A673 (cell line): ENCODE results near the gene CASP2. TPM values are rescaled to one million over a fixed set of nuclear protein-coding genes. Genes with fewer than 3 reads are reported as not detected.

Experiments used
- BruUV-seq: library from RNA; stranded (reverse); fragments of 400-500 nt; replicated peaks from 2 replicates; lab custom pipeline; 2021; lab: Mats Ljungman, UMichigan
- CTCF ChIA-PET: fragments of 300-600 bp; sonication (Branson Sonifier 250); formaldehyde crosslinking; loops from one replicate; lab custom pipeline; 2022; ENCODE audit warnings: antibody characterized with exemption; lab: Charles Lee
- POLR2A ChIA-PET: fragments of 300-600 bp; sonication (Branson Sonifier 250); formaldehyde crosslinking; loops from one replicate; lab custom pipeline; 2022; ENCODE audit warnings: antibody characterized with exemption; ENCODE audit not compliant: low non-redundant PET; lab: Charles Lee
- DNase-seq: peaks from one replicate; pipeline ENCODE4 v3.0.0-alpha.2; 2015; ENCODE audit warnings: low spot score
- H3K27ac ChIP-seq: fragments of 200-600 bp; sonication (generic); 2 replicates; pipeline ENCODE4 v1.5.1; 2016; ENCODE audit warnings: mixed run types, low read depth, mild to moderate bottlenecking, mixed read lengths, antibody characterized with exemption, low read length; ENCODE audit not compliant: poor library complexity, severe bottlenecking
- H3K27me3 ChIP-seq: fragments of 200-600 bp; sonication (generic); replicated peaks from 2 replicates; pipeline ENCODE4 v1.6.1; 2017; ENCODE audit warnings: mixed run types, low read depth, mild to moderate bottlenecking, mixed read lengths, antibody characterized with exemption, low read length; ENCODE audit not compliant: insufficient read depth, poor library complexity
- H3K36me3 ChIP-seq: fragments of 200-600 bp; sonication (generic); 2 replicates; pipeline ENCODE4 v1.6.1; 2016; ENCODE audit warnings: mixed run types, mild to moderate bottlenecking, mixed read lengths, antibody characterized with exemption, low read length; ENCODE audit not compliant: insufficient read depth, poor library complexity, severe bottlenecking
- H3K4me1 ChIP-seq: fragments of 200-600 bp; sonication (generic); 2 replicates; pipeline ENCODE4 v1.6.1; 2017; ENCODE audit warnings: mixed run types, mild to moderate bottlenecking, mixed read lengths, antibody characterized with exemption, low read length; ENCODE audit not compliant: insufficient read depth, poor library complexity, severe bottlenecking
- H3K4me3 ChIP-seq: fragments of 200-600 bp; sonication (generic); 2 replicates; pipeline ENCODE4 v1.5.1; 2016; ENCODE audit warnings: low read depth, mixed run types, mild to moderate bottlenecking, mixed read lengths, low read length; ENCODE audit not compliant: poor library complexity, severe bottlenecking
- H3K9me3 ChIP-seq: fragments of 200-600 bp; sonication (generic); 2 replicates; pipeline ENCODE4 v1.6.1; 2016; ENCODE audit warnings: mixed run types, low read depth, mild to moderate bottlenecking, mixed read lengths, antibody characterized with exemption, low read length; ENCODE audit not compliant: poor library complexity, severe bottlenecking
- CTCF ChIP-seq: fragments of 300-800, 200-600 bp; sonication (generic); conservative IDR thresholded peaks from 2 replicates; pipeline ENCODE4 v1.5.1; 2017; ENCODE audit warnings: low read depth, mild to moderate bottlenecking, antibody characterized with exemption, low read length, moderate library complexity, mixed read lengths
- EZH2 ChIP-seq: fragments of 200-600 bp; sonication (generic); IDR thresholded peaks from 2 replicates; pipeline ENCODE4 v1.6.1; 2017; ENCODE audit warnings: borderline replicate concordance, low read depth, mild to moderate bottlenecking, mixed read lengths, antibody characterized with exemption, low read length; ENCODE audit not compliant: poor library complexity, severe bottlenecking
- intact Hi-C: fragments of 100-400 bp; cut with micrococcal nuclease; formaldehyde crosslinking; loops from one replicate; pipeline ENCODE4 v1.10.0; 2022; ENCODE audit not compliant: unreplicated experiment
- total RNA-seq: library from RNA; stranded (reverse); gene quantifications from 2 replicates; pipeline ENCODE4 v1.2.3, GENCODE V29; 2021

Gene CASP2
- total RNA-seq, 1 experiment from 2014 or later = 76.8 TPM

- BruUV-seq = no TSS peak
- Histone ChIP-seq H3K27me3 (peaks cover 25% of the 10 kb centered on the region), H3K4me1 (no peaks in the 10 kb centered on the region), H3K36me3 (no peaks in the 10 kb centered on the region), H3K9me3 (no peaks in the 10 kb centered on the region), H3K27ac (no peak overlapping the region), H3K4me3 (no peak overlapping the region)
- TF ChIP-seq EZH2 = no peak
- TF ChIP-seq CTCF = no peak
- intact Hi-C loops = loop anchor here (2.0 kb wide), 1 partner anchor 21 kb away; no protein-coding TSS in a partner anchor
- ChIA-PET POLR2A (no interaction called here), CTCF (no interaction called here)
- no peak for DNase-seq
These were observed 53.7 kb downstream of the CASP2 start for GRCh38 chr7:143341842-143342241.

- H3K27ac ChIP-seq = no peak overlapping the region
- no peaks in the 10 kb centered on the region for H3K9me3 ChIP-seq
- POLR2A ChIA-PET = no interaction called here
- TF ChIP-seq CTCF = no peak
- TF ChIP-seq EZH2 = no peak
- no peak overlapping the region for H3K4me3 ChIP-seq
- BruUV-seq = no TSS peak
- H3K36me3 ChIP-seq = no peaks in the 10 kb centered on the region
- CTCF ChIA-PET = no interaction called here
- H3K4me1 ChIP-seq = no peaks in the 10 kb centered on the region
- DNase-seq = no peak
- intact Hi-C loops = loop anchor here (2.0 kb wide), 1 partner anchor 23 kb away; no protein-coding TSS in a partner anchor
- peaks cover 30% of the 10 kb centered on the region for H3K27me3 ChIP-seq
These were observed 55.4 kb downstream of the CASP2 start for GRCh38 chr7:143343596-143343995.

GRCh38 chr7:143345428-143345900 lies 57.3 kb downstream of the CASP2 start:
- Histone ChIP-seq H3K27me3 (peaks cover 25% of the 10 kb centered on the region), H3K9me3 (no peaks in the 10 kb centered on the region), H3K36me3 (no peaks in the 10 kb centered on the region), H3K27ac (no peak overlapping the region), H3K4me3 (no peak overlapping the region), H3K4me1 (no peaks in the 10 kb centered on the region)
- no TSS peak for BruUV-seq
- ChIA-PET POLR2A (interaction anchor here (0.5 kb wide), 1 partner anchor 60 kb away, joined by 5 read pairs; no protein-coding TSS in a partner anchor), CTCF (no interaction called here)
- DNase-seq = peak; percentile 26
- intact Hi-C loops = no loop called here
- TF ChIP-seq EZH2 = no peak
- TF ChIP-seq CTCF = peak; percentile 58
